CD4-positive, alpha-beta T cell treated with Interleukin-10 for 1 hour (primary cell): ENCODE data around the gene ANKMY2.

Experiments used
- DNase-seq: peaks from one replicate; pipeline ENCODE4 v3.0.0-alpha.2; 2020

ANKMY2 gene

DNA sequence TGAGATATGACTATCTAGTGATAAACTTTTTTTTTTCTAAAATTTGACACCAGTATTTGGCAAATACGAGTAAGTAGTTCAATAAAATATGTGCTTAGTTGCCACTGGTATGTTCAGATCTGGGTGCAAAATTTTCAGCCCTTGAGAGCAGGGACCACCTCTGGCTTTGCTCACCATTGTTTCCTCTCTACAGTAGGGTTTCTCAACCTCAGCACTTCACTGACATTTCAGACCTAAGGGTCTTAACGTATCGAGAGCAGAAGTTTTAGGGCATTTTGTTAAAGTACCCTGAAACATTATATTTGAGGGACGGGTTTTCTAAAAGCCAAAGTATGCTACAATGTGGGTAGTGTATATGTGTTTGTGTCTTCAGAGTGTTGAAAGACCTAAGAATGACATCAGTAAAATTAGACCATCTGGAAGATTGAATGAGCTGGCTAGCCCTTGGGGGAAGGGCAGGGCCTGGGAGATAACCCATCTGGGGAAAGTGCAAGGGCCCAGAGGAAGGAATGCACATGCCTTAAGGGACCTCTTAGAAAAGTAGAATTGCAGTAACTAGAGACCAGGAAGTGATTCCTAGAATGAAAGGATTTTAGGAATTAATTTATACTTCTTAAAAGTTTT, 12.2 kb upstream of the ANKMY2 start:
- DNase-seq = no peak

DNA sequence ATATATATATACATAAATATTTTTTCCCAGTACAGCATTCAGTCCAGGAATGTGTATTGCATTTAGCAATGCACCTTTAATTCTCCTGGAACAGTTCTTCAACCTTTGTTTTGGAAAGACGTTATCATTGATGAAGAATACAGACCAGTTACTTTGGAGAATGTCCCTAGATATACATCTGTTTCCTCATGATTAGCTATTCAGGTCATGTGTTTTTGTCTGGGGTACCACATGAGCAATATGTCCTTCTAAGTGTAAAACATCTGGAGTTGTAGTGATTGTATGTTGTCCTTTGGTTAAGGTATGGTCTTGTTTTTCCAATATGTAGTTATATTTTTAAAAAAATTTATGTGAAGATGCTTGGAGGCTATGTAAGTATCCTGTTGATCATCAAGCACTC, 10.6 kb upstream of the ANKMY2 start:
- DNase-seq = no peak

DNA sequence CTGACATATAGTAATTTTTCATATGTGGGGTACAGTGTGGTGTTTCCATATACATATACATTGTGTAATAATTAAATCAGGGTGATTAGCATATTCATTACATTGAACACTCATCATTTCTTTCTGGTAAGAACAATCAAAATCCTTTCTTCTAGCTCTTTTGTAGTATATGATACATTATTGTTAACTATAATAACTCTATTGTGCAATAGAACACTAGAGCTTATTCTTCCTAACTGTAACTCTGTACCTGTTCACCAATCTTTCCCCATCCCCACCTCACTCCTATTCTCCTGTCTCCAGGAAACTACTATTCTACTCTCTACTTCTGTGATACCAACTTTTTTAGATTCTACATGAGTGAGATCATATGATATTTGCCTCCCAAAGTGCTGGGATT, 9.8 kb upstream of the ANKMY2 start:
- no peak for DNase-seq

DNA sequence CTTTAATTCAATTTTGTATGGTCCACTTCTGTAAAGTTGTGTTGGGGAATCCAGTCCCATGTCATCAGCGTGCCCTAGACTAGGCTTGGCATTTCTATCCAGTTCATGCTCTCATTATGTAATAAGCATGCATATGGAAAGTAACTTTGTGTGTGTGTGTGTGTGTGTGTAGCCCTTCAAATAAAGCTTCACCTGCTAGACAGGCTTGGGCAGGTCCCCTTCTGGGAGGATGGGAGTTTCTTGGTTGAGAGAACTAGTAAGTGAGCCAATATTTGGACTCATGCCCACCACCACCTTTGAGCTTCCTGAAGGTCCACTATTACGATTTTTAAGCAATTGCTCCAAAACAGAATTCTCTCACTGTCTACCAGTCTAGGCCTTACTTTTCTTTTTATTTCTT, 7.3 kb upstream of the ANKMY2 start:
- no peak for DNase-seq

DNA sequence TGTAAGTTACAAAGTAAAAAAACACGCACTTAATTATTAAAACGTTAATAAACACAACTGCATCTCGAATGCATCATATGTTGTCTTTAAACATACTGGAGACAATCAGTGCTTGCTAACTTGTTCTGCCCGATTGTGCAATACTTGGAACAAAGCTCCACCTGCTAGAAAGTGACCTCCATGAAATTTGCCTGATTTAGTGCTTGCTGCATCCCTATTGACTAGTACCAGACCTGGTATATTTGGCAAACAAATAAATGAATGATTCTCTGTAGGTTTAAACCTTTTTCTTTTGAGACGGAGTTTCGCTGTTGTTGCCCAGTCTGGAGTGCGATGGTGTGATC, 6.7 kb upstream of the ANKMY2 start:
- no peak for DNase-seq

DNA sequence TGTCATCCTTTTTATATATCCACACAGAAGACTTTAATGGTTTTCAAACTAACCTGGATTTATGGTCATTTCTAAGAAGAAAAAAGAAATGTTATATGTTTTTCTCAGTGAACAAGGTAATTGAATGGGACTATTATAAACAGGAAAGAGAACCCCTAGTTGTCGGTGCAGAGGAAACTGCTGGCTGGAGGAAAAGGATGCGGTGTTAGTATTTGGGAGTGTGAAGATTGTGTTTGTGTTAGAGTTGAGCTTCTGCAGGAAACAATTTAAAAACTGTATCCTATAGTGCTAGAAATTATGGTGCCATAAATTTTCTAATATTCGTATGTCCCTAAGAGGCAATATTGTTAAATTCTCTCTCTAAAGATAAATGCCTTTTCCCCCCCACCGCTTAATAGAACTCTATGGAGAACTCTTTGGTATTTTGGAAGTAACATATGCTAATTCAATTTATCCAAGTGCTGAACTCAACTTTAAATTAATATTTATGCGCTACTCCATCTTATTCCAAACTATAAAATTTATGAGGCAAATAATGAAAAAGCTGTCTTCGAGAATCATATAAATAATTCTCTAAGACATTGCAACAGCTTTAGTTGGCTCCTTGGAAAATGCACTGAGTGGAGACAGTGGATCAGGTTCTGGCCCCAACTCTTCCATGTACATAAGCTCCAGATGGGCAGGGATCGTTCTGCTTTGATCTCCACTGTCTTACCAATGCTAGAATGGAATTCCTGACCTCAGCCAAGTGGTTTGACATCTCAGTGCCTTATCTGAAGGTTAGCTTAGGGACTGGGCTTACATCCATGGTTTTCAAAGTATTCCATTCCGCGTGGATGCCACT, 6.1 kb upstream of the ANKMY2 start:
- DNase-seq = no peak

DNA sequence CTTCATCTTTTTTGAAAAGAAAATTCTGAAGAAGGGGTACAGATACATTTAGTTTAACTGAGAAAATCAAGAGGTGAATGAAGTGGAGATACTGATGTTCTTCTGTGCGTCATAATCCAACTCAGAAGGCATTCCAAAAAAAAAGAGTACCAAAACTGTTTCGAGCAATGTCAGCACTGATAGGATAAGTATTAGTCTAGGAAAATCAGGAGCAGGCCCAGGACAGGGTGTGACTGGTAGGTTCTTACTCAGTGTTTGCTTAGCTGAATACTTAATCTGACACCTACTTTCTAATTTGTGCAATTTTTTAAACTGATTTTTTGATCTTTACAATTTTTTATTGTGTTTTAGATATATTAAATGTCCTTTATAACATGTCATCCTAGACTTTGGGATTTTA, 4.7 kb upstream of the ANKMY2 start:
- no peak for DNase-seq

DNA sequence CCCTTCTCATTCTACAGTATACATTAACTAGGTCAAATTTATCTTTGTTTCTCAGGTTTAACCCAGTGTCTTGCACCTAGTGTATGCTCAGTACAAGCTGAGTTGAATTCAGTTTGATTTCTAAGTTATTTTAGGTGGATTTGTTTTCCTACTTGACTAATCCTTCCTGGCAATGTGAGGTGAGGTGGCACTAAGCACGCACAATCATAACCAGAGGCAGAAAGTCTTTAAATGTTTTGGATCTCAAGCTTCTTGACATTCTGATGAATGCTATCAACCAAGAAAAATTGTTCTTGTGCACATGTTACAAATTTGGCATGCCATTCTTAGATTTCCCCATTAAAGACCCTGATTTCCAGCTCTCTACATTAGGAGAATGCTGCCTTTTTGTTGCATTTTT, 3.6 kb upstream of the ANKMY2 start:
- DNase-seq = no peak

DNA sequence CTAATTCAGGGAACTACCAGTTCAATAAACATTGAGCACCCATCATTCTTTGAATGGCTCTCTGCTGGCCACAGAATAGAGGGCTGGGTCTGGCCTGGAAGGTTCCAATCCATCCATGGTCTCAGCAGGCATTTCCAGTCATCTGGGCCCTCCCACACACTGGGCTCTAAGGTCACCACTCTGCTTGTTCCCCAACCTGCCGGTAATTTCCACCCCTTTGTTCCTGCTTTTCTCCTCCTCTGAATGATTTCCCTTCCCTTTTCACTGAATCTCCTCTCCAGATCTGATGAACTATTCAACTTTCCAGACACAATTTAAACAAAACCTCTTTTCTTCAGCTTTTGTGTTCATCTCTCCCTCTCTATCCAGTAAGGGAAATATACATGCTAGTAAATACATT, 3.0 kb upstream of the ANKMY2 start:
- no peak for DNase-seq

DNA sequence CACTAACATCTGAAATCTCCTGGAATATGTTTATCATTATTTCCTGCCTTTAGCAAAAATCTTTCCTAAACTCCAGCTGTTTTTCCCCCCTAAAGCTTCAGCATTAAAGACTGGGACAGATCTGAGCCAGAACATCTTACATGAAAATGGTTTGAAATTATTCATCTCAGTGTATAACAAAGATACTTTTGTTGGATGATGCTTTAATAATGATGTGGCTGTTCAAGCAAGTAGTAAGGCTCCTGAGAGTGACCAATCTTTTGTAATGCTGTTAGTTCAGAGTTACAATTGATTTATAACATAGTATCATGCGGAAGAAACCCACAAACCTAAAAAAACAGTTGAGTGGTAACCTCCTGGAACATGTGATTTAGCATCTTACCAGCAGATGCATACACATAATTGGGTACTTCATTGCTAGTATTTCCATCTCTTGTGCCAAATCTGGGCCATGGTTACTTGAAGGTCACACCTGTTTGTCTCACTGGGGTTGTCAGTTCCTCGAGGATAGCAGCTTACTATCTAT, 1.9 kb upstream of the ANKMY2 start:
- no peak for DNase-seq

DNA sequence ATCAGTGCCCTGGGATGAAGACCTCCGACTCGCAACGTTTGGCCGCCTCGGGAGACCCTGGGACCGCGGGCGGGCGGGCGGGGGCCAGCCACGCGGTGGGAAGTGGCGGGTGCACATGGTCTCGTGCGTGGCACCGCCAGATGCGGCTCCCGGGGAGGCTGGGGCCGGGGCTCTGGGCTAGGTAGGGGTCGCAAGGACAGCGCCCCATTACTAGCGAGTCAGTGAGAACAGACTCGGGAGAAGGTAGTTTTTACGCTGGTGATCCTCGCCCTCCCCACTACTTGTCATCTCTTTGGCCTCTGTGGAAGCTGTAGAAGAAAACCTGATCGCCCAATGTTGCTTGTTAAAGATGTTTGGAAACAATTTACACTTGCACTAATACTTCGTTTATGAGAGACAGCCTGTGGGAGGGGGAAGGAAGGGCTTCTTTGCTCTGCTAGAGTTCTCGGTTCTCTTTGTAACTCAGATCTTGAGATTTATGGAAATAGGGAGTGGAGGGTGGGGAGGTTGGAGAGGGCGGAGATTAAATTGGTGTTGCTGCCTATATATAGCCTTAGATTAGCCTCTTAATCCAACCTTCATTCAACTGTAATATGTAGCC, 1.0 kb upstream of the ANKMY2 start:
- no peak for DNase-seq

DNA sequence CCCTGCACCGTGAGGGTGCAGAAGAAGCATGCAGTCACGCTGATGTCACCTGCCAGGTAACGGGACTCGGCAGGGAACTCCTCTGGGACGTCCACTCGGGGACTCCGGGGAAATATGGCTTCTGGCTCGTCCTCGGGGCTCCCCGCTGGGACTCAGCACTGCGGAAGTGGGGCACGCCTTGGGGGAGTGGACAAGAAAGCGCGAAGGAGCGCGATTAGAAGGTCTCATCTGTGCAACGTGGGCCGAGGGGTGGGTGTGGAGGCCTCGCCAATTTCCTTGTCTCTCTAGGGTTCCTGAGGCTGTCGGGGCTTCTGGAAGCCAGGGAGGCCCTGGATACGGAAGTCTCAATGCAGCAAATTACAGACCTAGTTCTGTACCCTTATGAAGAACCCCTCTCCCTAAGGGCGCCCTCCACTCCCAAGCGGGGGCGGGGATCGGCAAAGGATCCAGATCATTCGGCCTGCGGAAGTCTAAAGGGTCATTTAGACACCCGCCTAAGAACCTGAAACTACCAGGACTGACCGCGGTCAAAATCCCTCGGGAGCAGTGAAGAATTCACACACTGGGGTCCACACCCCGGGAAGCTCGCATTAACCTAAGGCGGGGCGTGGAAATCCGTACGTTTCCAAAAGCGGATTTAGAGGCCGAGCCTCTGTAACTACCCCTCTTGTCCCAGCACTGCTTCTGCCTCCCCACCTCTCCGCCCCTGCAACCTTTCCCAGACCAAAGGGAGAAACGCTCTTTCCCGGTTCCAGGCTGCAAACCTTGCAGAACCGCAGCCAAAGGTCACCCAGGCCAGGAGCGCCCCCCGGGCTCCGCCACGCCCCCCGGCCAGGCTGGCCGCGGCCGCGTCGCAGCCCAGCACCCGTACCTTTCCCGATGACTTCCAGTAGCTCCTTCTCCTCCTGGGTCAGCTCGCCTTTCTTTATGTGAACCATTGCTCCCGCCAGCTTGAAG, 640 bp downstream of the ANKMY2 start:
- peak; percentile 61 for DNase-seq

DNA sequence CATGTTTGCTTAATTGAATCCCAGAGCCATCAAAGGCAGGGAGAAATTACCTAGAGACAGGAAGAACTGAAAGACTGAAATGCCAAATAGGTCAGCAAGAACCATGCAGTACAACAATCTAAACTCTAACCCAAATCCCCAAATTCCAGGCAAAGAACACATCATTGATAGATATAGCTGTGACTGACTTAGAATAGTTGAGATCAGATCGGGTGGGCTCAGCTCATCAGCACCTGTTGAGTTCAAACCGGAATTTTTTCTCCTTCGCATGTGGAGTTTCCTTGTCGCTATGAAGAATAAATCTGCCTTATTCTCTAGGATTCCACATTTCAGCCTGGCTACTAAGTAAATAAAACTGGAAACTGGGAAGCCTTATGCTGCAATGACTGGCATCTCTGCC, 1.4 kb downstream of the ANKMY2 start:
- no peak for DNase-seq

DNA sequence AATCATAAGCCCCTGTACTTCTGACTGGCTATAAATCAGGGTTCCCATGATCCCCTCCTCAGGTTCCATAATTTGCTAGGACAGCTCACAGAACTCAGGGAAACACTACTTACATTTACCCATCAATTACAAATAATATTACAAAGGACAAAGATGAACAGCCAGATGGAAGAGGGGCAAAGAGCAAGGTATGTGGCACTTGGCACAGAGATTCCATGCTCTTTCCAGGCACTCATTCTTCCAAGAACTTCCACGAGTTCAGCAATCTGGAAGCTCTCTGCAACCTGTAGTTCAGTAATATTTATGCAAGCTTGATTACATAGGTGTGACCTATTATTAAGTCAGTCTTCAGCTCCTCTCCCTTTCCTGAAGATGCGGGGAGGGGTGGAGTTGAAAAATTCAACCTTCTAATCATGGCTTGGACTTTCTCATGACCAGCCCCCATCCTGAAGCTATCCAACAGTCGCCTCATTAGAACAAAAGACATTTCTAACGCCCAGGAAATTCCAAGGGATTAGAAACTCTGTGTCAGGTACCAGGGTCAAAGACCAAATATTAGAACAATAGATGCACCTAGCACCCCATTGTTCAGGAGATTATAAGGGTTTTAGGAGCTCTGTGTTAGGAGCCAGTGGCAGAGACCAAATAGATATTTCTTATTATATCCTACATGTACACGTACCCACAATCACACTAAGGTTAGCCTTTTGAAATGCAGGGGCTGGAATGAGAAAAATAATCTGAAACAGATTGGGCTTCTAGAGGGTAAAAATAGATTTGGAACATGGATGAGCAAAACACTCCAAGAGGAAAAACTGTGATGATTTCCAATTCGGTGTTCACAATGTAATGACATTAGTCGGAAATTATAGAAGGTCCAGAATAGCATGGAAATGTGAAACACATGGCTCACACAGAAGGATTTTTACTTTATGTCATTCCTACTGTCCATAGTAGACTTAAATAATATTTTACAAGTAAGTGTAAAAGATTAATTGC, 7.0 kb downstream of the ANKMY2 start:
- DNase-seq = no peak

DNA sequence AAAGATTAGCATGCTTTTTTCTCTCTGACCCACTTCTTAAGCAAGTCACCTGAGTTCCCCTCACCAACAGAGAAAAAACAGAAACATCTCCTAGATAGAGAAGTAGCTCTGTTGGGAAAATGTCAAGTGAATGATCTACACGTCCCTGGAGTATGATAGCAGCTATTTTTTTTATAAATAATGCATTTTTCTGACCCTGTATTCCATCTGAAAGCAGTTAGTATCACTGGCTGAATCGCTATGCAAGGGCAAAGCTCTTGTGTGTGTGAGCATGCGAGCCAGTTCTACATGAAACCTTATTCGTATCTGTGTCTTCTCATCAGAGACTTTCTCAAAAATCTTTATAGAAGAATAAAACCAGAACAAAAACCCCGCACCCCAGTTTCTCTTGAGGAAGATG, 8.2 kb downstream of the ANKMY2 start:
- no peak for DNase-seq

DNA sequence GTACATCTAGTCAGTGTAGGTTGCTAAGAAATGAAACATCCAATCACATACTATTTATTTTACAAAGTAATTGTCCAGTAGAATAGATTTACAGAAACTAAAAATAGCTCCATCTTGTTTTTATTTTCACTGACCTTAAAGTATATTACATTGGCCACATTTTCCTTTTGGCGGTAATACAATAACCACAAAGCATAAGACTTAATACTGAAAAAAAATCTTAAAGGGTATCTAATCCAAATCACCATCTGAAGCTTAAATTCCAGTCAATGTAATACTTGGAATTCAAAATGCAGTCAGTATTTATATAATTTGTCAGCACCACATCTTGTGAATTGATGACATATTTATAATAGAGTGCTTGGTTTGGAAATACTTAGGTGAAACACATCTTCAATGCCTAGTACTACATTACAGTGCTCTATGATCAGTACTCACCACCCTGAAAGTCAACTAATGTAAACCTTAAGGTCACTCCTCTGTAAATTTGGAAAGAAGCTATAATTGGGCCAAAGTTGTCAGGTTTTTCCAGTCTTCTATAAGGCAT, 8.9 kb downstream of the ANKMY2 start:
- DNase-seq = no peak

DNA sequence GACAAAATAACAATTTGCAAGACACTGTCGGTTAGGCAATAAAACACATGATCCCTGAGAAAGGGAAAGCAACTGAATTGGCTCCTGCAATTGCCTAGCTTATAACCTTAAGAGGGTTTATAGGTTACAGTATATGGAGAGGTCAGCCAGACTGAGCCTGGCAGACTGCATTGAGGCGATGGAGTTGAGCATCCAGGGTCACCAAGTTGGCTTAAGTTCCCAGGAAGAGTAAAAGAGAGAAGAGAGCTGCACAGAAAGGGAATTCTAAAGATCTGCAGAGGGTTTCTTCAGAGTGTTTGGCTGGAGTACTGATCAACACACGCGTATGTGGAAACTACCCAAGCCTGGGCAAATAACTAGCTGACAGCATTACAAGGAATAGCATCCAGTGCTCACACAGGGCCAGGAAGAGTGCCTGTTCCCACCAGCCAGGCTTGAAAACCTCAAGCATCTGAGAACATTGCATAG, 11.2 kb downstream of the ANKMY2 start:
- DNase-seq = no peak

DNA sequence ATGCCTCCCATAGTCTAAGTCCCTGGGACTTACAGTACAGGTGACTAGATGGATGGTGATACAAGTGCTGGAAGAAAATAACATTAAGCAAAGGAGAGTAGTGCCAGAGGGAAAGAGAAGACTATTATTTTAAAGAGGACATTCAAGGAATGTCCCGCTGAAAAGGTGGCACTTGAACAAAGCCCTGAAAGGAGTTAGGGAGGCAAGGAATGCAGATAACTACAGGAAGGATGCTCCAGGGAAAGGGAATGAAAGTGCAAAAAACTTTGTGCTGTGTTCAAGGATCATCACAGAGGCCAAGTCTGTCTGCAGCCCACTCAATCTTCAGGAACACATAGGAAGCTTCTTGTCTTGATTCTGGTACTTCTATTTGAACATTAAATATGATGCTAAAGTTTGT, 14.9 kb downstream of the ANKMY2 start:
- DNase-seq = no peak

DNA sequence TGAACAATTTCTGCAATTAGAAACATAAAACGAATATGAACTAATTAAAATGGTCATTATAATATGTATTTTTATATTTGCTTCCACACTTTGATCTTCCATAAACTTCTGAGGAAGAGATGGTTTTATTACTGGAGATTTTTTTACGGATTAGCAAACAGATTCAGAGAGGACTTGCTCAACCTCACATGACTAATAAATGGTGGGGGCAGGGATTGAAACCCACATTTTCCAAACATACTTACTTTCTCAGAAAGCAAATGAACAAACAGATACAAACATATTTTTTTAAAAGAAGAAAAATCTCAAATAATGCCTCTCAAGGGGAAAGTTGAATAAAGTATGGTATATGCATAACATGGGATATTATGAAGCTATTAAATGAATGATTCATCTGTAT, 18.3 kb downstream of the ANKMY2 start:
- DNase-seq = no peak

DNA sequence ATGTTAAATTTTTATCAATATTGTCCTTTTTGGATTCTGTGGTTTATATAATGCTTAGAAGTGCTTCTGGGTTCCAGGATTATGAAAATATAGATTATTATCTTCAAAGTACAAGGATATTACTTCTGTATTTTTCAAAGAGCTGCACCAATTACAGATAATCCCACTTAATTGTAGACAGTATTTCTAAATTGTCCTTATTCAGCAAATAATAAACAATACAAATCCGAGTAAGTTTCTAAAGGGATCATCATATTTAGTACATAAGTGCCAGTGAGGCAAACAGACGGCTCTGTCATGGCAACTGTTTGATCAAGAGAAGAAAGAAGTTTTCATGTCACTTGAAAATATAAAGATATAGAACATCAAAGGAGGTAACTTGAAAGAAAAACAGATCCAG, 19.2 kb downstream of the ANKMY2 start:
- DNase-seq = no peak

DNA sequence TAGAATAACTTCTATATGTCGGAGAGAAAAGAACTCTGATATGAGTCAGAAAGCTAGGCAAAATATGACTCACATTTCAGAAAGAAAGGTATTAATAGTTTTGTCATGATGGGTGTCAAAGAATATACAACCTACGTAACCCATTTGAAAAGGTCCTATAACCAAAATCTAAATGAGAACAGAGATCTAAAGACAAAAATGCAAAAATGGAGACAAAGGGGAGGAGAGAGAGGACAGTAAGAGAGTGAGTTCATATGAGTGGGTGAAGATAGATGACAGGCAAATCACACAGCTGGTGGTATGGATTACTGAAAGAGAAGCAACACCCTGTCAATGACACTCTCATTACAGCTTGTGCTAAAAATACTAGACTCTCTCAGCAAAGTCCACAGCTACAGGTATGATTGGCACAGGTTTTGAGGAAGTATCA, 25.6 kb downstream of the ANKMY2 start:
- DNase-seq = no peak
